Stimulated activated CD8-positive, alpha-beta memory T cell treated with anti-CD3 and anti-CD28 coated beads, Interleukin-7, amount 100 ng/mL, for 24 hours (primary cell): Measurements from ENCODE around the gene DPYSL3.
"Not testable (repeated sequence)": the region's sequence is repeated elsewhere in the genome, so short reads cannot be mapped to it uniquely, and the experiment has no call there.

Source experiments
- DNase-seq: peaks from one replicate; pipeline ENCODE4 v3.0.0-alpha.2; 2020; ENCODE audit warnings: low read depth

DPYSL3 gene

DNA sequence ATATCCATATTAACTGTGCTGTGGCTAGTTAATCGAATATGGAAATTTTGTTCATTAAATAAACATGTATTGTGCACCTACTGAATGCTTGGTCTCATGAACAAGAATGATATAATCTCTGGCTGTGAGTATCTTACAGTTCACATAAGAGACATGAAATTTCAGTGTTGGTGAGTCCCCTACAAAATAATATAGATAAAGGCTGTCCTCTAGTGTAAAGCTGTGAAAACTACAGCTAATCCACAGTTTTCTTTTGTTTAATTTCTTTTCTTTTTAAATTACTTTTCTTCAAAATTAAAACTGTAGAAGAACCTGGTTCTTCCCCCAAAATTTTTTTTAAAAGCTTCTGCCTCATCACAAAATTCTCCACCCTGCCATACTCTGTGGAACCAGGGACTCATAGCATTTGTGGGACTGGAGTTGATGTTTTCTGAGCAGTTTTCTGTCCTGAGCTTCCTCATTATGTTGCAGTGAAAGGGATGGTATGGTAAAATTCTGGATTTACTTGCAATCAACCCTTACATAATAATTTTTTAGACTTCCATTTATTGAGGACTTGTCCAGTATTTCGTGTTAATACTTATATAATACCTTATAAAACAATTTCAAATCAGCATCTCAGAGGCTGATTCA is 140.0 kb downstream of the DPYSL3 start:
- no peak for DNase-seq

DNA sequence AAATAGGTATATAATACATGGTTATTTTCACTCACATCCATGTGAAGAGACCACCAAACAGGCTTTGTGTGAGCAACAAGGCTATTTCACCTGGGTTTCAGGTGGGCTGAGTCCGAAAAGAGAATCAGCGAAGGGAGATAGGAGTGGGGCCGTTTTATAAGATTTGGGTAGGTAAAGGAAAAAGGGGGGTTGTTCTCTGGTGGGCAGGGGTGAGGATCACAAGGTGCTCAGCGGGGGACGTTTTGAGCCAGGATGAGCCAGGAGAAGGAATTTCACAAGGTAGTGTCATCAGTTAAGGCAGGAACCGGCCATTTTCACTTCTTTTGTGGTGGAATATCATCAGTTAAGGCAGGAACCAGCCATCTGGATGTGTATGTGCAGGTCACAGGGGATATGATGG is 142.5 kb downstream of the DPYSL3 start:
- not testable (repeated sequence) for DNase-seq

DNA sequence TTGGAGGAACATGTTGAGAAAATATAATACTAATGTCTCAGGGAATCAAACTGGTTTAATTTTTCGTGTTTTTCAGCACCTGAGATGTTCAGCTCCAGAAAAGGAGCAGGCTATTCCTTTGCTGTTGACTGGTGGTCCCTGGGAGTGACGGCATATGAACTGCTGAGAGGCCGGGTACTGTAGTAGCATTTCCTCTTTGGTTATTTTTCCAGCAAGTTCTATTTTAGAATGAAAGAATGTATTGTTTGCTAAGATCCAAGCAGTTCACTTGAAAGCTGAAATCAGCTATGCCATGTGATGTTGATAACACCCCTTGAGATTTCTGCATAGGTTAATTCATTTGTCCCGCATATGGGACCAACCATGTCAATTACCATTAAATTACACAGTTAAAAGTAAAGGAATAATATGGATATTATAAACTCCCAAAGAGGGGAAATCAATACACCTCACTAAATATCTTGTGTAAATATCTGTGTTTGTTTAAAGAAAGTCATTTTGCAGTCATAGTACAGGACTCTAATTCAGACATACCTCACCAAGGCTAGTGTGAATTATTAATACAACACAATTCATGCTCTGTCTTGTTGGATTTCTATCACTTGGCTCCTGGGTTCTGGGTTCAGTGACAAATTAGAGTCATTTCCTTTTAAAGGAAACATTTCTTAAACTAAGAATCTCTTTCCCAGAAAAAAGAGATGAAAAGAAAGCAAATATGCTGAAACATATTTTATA is 148.3 kb downstream of the DPYSL3 start:
- DNase-seq, result no peak

DNA sequence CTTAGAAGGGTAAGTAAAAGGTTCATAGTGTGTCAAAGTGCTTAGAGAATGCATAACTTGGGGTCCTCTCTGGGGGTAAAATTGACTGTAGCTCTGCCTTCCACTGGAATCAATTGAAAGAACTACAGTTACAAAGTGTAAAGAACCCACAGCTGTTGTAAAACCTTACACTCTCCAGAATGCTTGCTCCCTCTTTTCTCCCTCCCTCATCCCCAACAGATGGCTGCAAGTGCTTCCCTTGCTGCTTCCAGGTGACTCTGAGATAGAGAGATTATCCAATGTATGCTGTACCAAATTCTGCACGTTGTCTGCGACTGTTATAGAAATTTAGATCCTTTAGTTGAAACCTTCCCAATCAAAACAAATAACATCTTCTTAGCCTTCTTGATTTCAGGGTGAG is 149.1 kb downstream of the DPYSL3 start:
- no peak for DNase-seq

DNA sequence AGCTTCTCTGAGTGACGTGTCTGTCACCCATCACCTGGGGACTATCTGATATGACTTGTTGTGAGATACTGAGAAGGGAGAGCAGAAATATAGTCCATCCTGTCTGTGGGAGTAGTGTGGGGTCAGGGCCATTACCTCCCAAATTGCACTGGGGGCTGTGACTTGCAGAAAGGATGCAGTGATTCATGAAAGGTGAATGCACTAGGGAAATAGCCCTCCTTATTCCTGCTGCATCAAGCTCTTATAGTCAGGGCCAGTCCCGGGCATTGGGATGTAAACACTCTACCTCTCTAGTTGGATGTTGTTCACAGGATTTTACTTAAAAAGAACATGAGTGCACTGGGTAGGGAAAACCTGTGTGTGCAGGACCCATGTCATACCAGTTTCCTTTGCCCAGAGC is 150.3 kb downstream of the DPYSL3 start:
- no peak for DNase-seq

DNA sequence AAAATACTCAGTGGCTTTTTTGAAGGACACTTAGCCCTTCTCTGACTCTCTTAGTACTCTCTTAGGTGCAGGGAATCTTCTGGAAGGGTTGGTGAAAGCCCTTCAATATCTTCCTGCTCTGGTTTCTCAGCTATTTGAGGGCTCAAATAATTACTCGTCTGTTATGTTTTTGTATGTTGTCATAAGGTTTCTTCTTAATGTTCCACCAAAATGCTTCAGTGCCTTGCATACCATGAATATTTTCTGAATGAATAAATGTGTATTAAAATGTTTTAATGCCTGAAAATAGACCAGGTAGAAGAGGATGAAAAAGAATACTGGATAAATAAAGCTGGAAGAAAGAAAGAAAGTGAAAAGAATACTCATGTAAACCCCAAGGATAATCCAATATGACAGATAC is 150.8 kb downstream of the DPYSL3 start:
- no peak for DNase-seq

DNA sequence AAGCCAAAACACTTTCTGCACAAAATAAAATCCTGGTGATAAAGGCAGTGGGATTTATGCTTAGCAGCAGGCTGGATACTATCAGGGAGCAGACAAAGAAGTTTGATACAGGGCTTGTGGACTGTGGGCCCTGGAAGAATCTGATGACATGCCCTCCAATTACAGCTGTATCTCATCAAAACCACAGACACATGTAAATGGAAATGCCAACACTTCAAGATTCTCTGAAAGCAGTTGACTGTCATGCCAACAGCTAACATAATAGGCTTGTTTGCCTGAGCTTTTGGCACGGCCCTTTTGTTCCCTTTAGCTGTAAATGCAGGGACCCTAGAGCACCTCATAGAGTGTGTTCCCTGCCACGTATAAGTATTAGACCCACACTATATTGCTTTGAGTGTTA is 160.6 kb downstream of the DPYSL3 start:
- no peak for DNase-seq

DNA sequence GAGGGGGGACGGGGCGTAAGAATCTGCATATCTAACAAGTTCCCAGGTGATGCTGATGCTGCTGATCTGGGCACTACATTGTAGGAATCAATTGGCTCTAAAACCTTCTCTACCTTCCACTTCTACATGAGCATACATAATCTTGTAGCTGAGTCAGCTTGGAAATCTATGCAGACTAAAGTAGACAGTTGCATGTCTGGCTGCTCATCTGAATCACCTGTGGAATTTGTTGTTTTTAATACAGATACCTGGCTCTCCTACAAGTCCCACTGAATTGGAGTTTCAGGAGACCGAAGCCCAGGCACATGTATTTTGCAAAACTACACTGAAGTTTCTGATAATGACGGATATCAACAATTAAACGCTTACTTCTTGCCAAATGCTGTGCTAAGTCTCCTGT is 161.4 kb downstream of the DPYSL3 start:
- no peak for DNase-seq

DNA sequence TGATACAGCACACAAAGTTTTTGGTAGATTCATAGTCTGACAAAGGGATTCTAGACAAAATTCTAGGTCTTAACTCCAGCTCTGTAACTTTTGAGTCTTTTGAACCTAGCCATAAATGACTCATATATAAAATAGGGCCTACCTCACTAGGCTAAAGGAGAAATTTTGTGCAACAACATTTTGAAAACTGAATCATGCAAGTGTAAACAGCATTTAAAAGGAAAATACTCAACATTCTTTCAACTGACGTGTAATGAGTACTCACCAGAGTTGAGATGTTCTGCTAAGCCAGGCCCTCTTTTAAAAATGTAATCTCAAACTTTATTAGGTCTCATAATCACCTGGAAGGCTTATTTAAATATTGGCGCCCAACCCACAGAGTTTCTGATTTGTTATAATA is 161.8 kb downstream of the DPYSL3 start:
- no peak for DNase-seq

DNA sequence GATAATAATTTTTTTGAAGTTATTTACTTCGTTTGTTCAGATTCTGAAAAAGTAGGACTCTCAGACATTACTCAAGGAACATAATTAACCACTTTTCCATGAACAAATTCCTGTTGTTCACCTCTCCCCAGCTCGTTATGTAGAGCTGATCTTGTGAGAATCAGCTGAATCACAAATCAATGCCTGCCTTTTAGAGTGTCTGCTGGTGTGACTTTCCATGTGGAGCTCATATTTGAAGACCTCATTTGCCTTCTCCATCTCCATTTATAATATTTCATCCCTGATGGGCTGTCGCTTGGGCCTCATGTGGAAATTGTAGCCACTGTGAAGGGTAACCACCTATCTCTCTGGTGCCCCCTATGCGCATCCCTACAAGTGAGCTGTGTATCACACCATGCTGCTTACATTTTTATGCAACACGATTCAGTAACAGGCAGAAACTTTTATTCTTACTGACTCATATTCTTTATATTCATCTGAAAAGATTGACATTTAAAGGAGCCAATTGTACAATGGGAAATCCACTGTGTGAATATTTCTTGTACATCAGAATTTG is 163.8 kb downstream of the DPYSL3 start:
- no peak for DNase-seq

DNA sequence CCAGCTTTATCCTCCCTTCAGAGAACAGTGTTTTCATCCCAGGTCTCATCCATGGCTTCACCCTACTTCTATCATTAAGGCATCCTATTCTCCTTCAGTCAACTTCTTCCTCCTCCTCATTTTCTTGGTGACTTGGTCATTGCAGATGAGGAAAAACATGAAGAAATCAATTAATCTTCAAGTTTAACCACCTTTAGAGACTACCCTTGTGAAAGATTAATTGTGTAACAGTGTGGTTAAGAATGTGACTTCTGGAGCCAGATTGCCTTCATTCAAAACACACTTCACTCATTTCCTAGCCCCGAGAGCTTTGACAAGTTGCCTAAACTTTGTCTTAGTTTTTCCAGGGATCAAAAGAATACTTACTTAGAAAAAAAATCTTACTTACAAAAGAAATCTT is 165.0 kb downstream of the DPYSL3 start:
- DNase-seq, result no peak

DNA sequence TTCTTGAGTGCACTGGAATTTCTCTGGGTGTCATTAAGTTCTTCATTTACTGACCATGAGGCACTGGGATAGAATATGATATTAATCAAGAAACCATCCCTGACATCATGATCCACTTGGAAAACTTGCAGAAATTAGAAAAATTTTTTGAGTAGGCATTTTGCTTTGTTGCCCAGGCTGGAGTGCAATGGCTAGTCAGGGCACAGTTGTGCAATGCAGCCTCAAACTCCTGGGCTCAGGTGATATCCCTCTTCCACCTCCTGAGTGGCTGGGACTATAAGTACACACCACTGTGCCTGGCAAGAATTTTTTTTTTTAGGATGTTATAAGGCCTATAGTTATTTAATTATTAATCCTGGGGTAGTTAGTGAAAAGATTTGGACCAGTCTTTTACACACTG is 168.5 kb downstream of the DPYSL3 start:
- DNase-seq, result no peak

DNA sequence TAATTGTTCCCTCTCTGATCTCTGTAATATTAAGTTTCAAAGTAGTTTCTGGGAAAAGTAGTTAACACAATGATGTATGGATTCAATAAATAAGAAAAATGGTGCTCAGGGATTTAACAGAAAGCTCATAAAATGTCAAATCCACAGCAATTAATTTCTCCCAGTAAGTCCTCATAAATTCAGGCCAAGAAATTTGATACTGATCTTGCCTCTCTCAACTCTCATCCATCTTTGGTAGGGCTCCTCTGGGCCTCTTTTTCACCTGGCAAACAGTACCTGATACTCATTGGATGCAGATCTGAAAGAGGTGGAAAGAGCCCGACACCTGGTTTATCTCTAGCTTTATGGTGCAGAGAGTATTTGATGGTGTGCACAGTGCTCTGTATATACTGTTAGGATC is 168.9 kb downstream of the DPYSL3 start:
- DNase-seq, result no peak
